K562 (cell line): Measurements from ENCODE around the gene XKR3. TPM values are rescaled to one million over a fixed set of nuclear protein-coding genes. Genes with fewer than 3 reads are reported as not detected.
A peak's percentile ranks its signal among the peaks of the same experiment; 100 is the strongest.

Experiments used
- DPF2 ChIP-seq: fragments of 450-650 bp; IDR thresholded peaks from 2 replicates; pipeline ENCODE4 v1.6.1; 2016
- EHMT2 ChIP-seq: fragments of 450-650 bp; IDR thresholded peaks from 2 replicates; pipeline ENCODE4 v1.6.1; 2018; ENCODE audit warnings: antibody characterized with exemption
- EP300 ChIP-seq: IDR thresholded peaks from 2 replicates; pipeline ENCODE4 v1.6.1; 2012; ENCODE audit warnings: low read length, improper control_type of control experiment
- GMEB1 ChIP-seq: fragments of 250-450 bp; sonication (Bioruptor Pico); IDR thresholded peaks from 2 replicates; pipeline ENCODE4 v1.4.0; 2020; ENCODE audit warnings: mild to moderate bottlenecking
- HDAC2 ChIP-seq: fragments of 450-650 bp; IDR thresholded peaks from 2 replicates; pipeline ENCODE4 v1.6.1; 2016; ENCODE audit warnings: mild to moderate bottlenecking
- HDGF ChIP-seq: fragments of 450-650 bp; IDR thresholded peaks from 2 replicates; pipeline ENCODE4 v1.6.1; 2016
- KDM1A ChIP-seq, 2 experiments: fragments of 450-650 bp; IDR thresholded peaks; 2 replicates each; pipeline ENCODE4 v1.6.1; 2016; ENCODE audit warnings: mild to moderate bottlenecking in 2 of 2
- L3MBTL2 ChIP-seq: fragments of 450-650 bp; IDR thresholded peaks from 2 replicates; pipeline ENCODE4 v1.6.1; 2016; ENCODE audit warnings: mild to moderate bottlenecking, moderate library complexity
- NFE2 ChIP-seq: IDR thresholded peaks from 2 replicates; pipeline ENCODE4 v1.6.1; 2014; ENCODE audit warnings: antibody characterized with exemption, low read depth
- POLR2AphosphoS5 ChIP-seq: IDR thresholded peaks from 2 replicates; pipeline ENCODE4 v1.6.1; 2011; ENCODE audit warnings: mild to moderate bottlenecking, low read depth, low read length, moderate library complexity; ENCODE audit not compliant: control insufficient read depth, insufficient read depth
- PRPF4 ChIP-seq: fragments of 200-400 bp; formaldehyde crosslinking; IDR thresholded peaks from one replicate; pipeline ENCODE4 v1.6.1; 2017; ENCODE audit warnings: low read length, low read depth, mild to moderate bottlenecking; ENCODE audit not compliant: insufficient read depth, poor library complexity, severe bottlenecking
- RAD21 ChIP-seq, 2 experiments: fragments of 250-450 bp in 1 of 2; fragments of 450-650 bp in 1 of 2; sonication (Bioruptor Pico) in 1 of 2; formaldehyde crosslinking in 1 of 2; IDR thresholded peaks in 1 of 2; conservative IDR thresholded peaks in 1 of 2; 2 replicates each; pipeline versions ENCODE4 v1.4.0 to v1.8.0; 2020 to 2022; ENCODE audit warnings: mild to moderate bottlenecking in 2 of 2, moderate library complexity in 1 of 2
- RHOXF2B ChIP-seq: fragments of 250-450 bp; sonication (Bioruptor Pico); conservative IDR thresholded peaks from 2 replicates; pipeline ENCODE4 v1.5.1; 2021
- SMARCC2 ChIP-seq: fragments of 450-650 bp; IDR thresholded peaks from 2 replicates; pipeline ENCODE4 v1.6.1; 2017; ENCODE audit warnings: antibody characterized with exemption, moderate library complexity, mild to moderate bottlenecking, low read depth
- TCF3 ChIP-seq: sonication (generic); formaldehyde crosslinking; IDR thresholded peaks from 2 replicates; pipeline ENCODE4 v1.4.0; 2020; ENCODE audit warnings: mild to moderate bottlenecking, missing genetic modification reagents
- YY1 ChIP-seq, 3 experiments: IDR thresholded peaks; 2 replicates each; pipeline ENCODE4 v1.6.1; 2011; ENCODE audit warnings: low read length in 2 of 3, mild to moderate bottlenecking in 2 of 3, moderate library complexity in 2 of 3, borderline replicate concordance in 1 of 3, control low read depth in 1 of 3, low read depth in 1 of 3; ENCODE audit not compliant: insufficient read depth in 3 of 3, insufficient replicate concordance in 2 of 3, control insufficient read depth in 1 of 3, insufficient read length in 1 of 3; ENCODE audit errors: extremely low read depth in 1 of 3
- polyA plus RNA-seq, 8 experiments: library from polyadenylated mRNA; depleted of rRNA in 4 of 8; stranded (reverse) in 5 of 8; unstranded in 3 of 8; fragments of >200 nt; fragmentation: Nextera tagmentation in 2 of 8; fragmentation: Illumina TruSeq in 1 of 8; extraction: Ambion mirVana in 2 of 8; extraction: Trizol in 1 of 8; gene quantifications; 2 replicates each; pipeline versions ENCODE4 v1.2.1 to v1.2.3, GENCODE V29; 2011 to 2014; ENCODE audit warnings: inconsistent platforms in 1 of 8, missing spikeins in 1 of 8
- total RNA-seq, 7 experiments: library from RNA; depleted of rRNA in 6 of 7; stranded (reverse); fragments of >200 nt in 6 of 7; fragmentation: Illumina TruSeq in 2 of 7; extraction: Trizol in 2 of 7; gene quantifications; 2 replicates each; pipeline versions ENCODE4 v1.2.1 to v1.2.3, GENCODE V29; 2011 to 2021; ENCODE audit warnings: low replicate concordance in 1 of 7
- TF ChIP-seq, protein P1 (sequence below), 2 experiments: fragments of 450-650 bp; conservative IDR thresholded peaks; 2 replicates each; pipeline ENCODE4 v1.6.1; 2017; ENCODE audit warnings: mild to moderate bottlenecking in 2 of 2, moderate library complexity in 2 of 2
- TF ChIP-seq, protein P2 (sequence below), 2 experiments: fragments of 450-650 bp in 1 of 2; sonication (generic) in 1 of 2; formaldehyde crosslinking in 1 of 2; IDR thresholded peaks in 1 of 2; conservative IDR thresholded peaks in 1 of 2; 2 replicates each; pipeline versions ENCODE4 v1.6.1 to v1.8.1; 2016 to 2023; ENCODE audit warnings: mild to moderate bottlenecking in 2 of 2, moderate library complexity in 2 of 2, inconsistent platforms in 1 of 2, missing genetic modification reagents in 1 of 2
- TF ChIP-seq, protein P3 (sequence below): fragments of 250-450 bp; sonication (Bioruptor Pico); IDR thresholded peaks from 2 replicates; pipeline ENCODE4 v1.8.0; 2022; ENCODE audit warnings: inconsistent platforms, mild to moderate bottlenecking, moderate library complexity, borderline replicate concordance

Gene XKR3
- total and polyA plus RNA-seq, 9 of the 15 experiments (the other 6 are each of a cell fraction or from before 2014, with no cell fraction given), result 3.5 to 11.5 (median 7.1) TPM

- TF ChIP-seq, protein P1, sequence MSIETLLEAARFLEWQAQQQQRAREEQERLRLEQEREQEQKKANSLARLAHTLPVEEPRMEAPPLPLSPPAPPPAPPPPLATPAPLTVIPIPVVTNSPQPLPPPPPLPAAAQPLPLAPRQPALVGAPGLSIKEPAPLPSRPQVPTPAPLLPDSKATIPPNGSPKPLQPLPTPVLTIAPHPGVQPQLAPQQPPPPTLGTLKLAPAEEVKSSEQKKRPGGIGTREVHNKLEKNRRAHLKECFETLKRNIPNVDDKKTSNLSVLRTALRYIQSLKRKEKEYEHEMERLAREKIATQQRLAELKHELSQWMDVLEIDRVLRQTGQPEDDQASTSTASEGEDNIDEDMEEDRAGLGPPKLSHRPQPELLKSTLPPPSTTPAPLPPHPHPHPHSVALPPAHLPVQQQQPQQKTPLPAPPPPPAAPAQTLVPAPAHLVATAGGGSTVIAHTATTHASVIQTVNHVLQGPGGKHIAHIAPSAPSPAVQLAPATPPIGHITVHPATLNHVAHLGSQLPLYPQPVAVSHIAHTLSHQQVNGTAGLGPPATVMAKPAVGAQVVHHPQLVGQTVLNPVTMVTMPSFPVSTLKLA (conservative IDR thresholded peaks at IDR 0.05), result peak in 1 of 2 experiments; percentile 21; a peak in 1 of 4 replicates
- TF ChIP-seq POLR2AphosphoS5, result peak; percentile 42; the same call in 1 of the 2 replicates
- TF ChIP-seq SMARCC2, result peak; percentile 66; the same call in 1 of the 2 replicates
- TF ChIP-seq, protein P2, sequence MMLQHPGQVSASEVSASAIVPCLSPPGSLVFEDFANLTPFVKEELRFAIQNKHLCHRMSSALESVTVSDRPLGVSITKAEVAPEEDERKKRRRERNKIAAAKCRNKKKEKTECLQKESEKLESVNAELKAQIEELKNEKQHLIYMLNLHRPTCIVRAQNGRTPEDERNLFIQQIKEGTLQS (IDR thresholded peaks at IDR 0.05), result peak; percentile 93
- TF ChIP-seq, protein P2 (CRISPR knock-in tag; conservative IDR thresholded peaks at IDR 0.05), result peak; percentile 68
- TF ChIP-seq, protein P3, sequence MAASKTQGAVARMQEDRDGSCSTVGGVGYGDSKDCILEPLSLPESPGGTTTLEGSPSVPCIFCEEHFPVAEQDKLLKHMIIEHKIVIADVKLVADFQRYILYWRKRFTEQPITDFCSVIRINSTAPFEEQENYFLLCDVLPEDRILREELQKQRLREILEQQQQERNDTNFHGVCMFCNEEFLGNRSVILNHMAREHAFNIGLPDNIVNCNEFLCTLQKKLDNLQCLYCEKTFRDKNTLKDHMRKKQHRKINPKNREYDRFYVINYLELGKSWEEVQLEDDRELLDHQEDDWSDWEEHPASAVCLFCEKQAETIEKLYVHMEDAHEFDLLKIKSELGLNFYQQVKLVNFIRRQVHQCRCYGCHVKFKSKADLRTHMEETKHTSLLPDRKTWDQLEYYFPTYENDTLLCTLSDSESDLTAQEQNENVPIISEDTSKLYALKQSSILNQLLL, result no peak
- TF ChIP-seq KDM1A (IDR thresholded peaks at IDR 0.05), result peak; percentile 58 to 64
- peak; percentile 56 for TF ChIP-seq L3MBTL2
- TF ChIP-seq DPF2, result peak; percentile 88
- TF ChIP-seq TCF3 (CRISPR knock-in tag), result 0 out of 2 replicates have a peak, but pooled peaks have one; percentile 11
- TF ChIP-seq RHOXF2B (CRISPR knock-in tag), result 0 out of 2 replicates have a peak, but pooled peaks have one; percentile 2
- 0 out of 2 replicates have a peak, but pooled peaks have one; percentile 47 for TF ChIP-seq EP300
- TF ChIP-seq NFE2, result peak; percentile 35; the same call in 1 of the 2 replicates
- TF ChIP-seq GMEB1 (CRISPR knock-in tag), result no peak; the same call in 1 of the 2 replicates
- no peak for TF ChIP-seq YY1 (IDR thresholded peaks at IDR 0.05; ENCODE audit: borderline replicate concordance in 1 of 3, control insufficient read depth in 1 of 3, extremely low read depth in 1 of 3, insufficient read depth in 3 of 3, insufficient read length in 1 of 3, insufficient replicate concordance in 2 of 3, low read depth in 1 of 3, low read length in 2 of 3)
- TF ChIP-seq HDAC2, result 0 out of 2 replicates have a peak, but pooled peaks have one; percentile 33
- no peak for TF ChIP-seq PRPF4
- no peak for TF ChIP-seq RAD21 (CRISPR knock-in tag; conservative IDR thresholded peaks at IDR 0.05 in 1 of 2, IDR thresholded peaks at IDR 0.05 in 1 of 2)
- TF ChIP-seq EHMT2, result peak; percentile 26; the same call in 1 of the 2 replicates
- TF ChIP-seq HDGF, result 0 out of 2 replicates have a peak, but pooled peaks have one; percentile 15
Measured at GRCh38 chr22:16781074-16781763, 44.0 kb downstream of the XKR3 start (continued).
